NCI-H1092 (cell line): ENCODE measurements around the gene LMBR1L.
"Not testable (repeated sequence)": the region's sequence is repeated elsewhere in the genome, so short reads cannot be mapped to it uniquely, and the experiment has no call there.

Source experiments
- DNase-seq: peaks from one replicate; lab custom pipeline; 2025; lab: John Stamatoyannopoulos, UW

The LMBR1L gene

GRCh38 chr12:49086116-49086515, 24.5 kb downstream of the LMBR1L start:
- DNase-seq: no peak

- DNase-seq: no peak
Measured at GRCh38 chr12:49084438-49084837, 26.2 kb downstream of the LMBR1L start.

- no peak for DNase-seq
Measured at GRCh38 chr12:49079793-49080192, 30.9 kb downstream of the LMBR1L start.

- DNase-seq: no peak
Measured at GRCh38 chr12:49070971-49071370, 39.7 kb downstream of the LMBR1L start.

- peak; percentile 92 for DNase-seq
Measured at GRCh38 chr12:49069507-49070346, 40.9 kb downstream of the LMBR1L start, which contains the start of gene RHEBL1. Gene RHEBL1, minus strand, starts transcription at chr12:49069979. Its CDS starts 194 bp downstream, at chr12:49069785.

- DNase-seq: no peak
Measured at GRCh38 chr12:49068879-49069506, 41.7 kb downstream of the LMBR1L start.

- no peak for DNase-seq
Measured at GRCh38 chr12:49066120-49066519, 44.5 kb downstream of the LMBR1L start.

GRCh38 chr12:49064767-49065152, 45.9 kb downstream of the LMBR1L start:
- no peak for DNase-seq

GRCh38 chr12:49061916-49062315, 48.7 kb downstream of the LMBR1L start:
- not testable (repeated sequence) for DNase-seq

GRCh38 chr12:49061157-49061650, 49.4 kb downstream of the LMBR1L start:
- DNase-seq: no peak

GRCh38 chr12:49060237-49061156, 50.1 kb downstream of the LMBR1L start, which contains the start of gene KMT2D:
Gene KMT2D, minus strand, starts transcription at chr12:49060794. Its CDS starts 5,470 bp downstream, at chr12:49055324.
- peak; percentile 78 for DNase-seq

- DNase-seq: no peak
Measured at GRCh38 chr12:49059299-49060171, 51.1 kb downstream of the LMBR1L start.

GRCh38 chr12:49059045-49059298, 51.7 kb downstream of the LMBR1L start:
- DNase-seq: no peak

GRCh38 chr12:49058366-49059044, 52.1 kb downstream of the LMBR1L start:
- no peak for DNase-seq

- no peak for DNase-seq
Measured at GRCh38 chr12:49057888-49058287, 52.8 kb downstream of the LMBR1L start.

- no peak for DNase-seq
Measured at GRCh38 chr12:49055978-49056754, 54.5 kb downstream of the LMBR1L start.

- no peak for DNase-seq
Measured at GRCh38 chr12:49055092-49055491, 55.6 kb downstream of the LMBR1L start.

GRCh38 chr12:49054524-49054923, 56.1 kb downstream of the LMBR1L start:
- no peak for DNase-seq

GRCh38 chr12:49054096-49054495, 56.6 kb downstream of the LMBR1L start:
- DNase-seq: no peak
